Epithelial cell of esophagus (primary cell): ENCODE results near the gene ASF1A.

ENCODE experiments used
- DNase-seq: peaks from one replicate; pipeline ENCODE4 v3.0.0; 2010; ENCODE audit warnings: low read depth
- H3K4me3 ChIP-seq: 2 replicates; pipeline ENCODE4 v1.5.1; 2011; ENCODE audit warnings: mild to moderate bottlenecking, low read length, control low read depth
- CTCF ChIP-seq: IDR thresholded peaks from 2 replicates; pipeline ENCODE4 v1.5.1; 2011; ENCODE audit warnings: low read depth, mild to moderate bottlenecking, low read length, control low read depth, inconsistent platforms; ENCODE audit not compliant: insufficient read depth; ENCODE audit errors: missing control alignments

ASF1A gene

GRCh38 chr6:118908441-118908840 is 14.5 kb downstream of the ASF1A start:
- DNase-seq: no peak
- TF ChIP-seq CTCF: no peak

GRCh38 chr6:118912646-118913045 is 18.7 kb downstream of the ASF1A start:
- TF ChIP-seq CTCF: no peak
- H3K4me3 ChIP-seq: no peak overlapping the region
- DNase-seq: no peak

More at GRCh38 chr6:118908441-118908840, 14.5 kb downstream of the ASF1A start:
- H3K4me3 ChIP-seq: no peak overlapping the region

- no peak for DNase-seq
- no peak for TF ChIP-seq CTCF
- no peak overlapping the region for H3K4me3 ChIP-seq
Measured at GRCh38 chr6:118913161-118913560, 19.2 kb downstream of the ASF1A start.

- DNase-seq: no peak
- TF ChIP-seq CTCF: no peak
- H3K4me3 ChIP-seq: no peak overlapping the region
Measured at GRCh38 chr6:118914598-118914997, 20.6 kb downstream of the ASF1A start.

- no peak for DNase-seq
- H3K4me3 ChIP-seq: no peak overlapping the region
- TF ChIP-seq CTCF: no peak
Measured at GRCh38 chr6:118917546-118918328, 23.8 kb downstream of the ASF1A start.

GRCh38 chr6:118918329-118918725 is 24.4 kb downstream of the ASF1A start:
- no peak for DNase-seq
- H3K4me3 ChIP-seq: no peak overlapping the region
- no peak for TF ChIP-seq CTCF

- H3K4me3 ChIP-seq: no peak overlapping the region
- TF ChIP-seq CTCF: no peak
- no peak for DNase-seq
Measured at GRCh38 chr6:118921084-118921483, 27.1 kb downstream of the ASF1A start.
